NK-92 (cell line): ENCODE results near the gene VSTM1.

Source experiments
- DNase-seq: peaks from one replicate; lab custom pipeline; 2025; ENCODE audit not compliant: unreplicated experiment; lab: John Stamatoyannopoulos, UW

The VSTM1 gene

GRCh38 chr19:54013866-54014265, 49.8 kb downstream of the VSTM1 start:
- DNase-seq, result no peak

DNA sequence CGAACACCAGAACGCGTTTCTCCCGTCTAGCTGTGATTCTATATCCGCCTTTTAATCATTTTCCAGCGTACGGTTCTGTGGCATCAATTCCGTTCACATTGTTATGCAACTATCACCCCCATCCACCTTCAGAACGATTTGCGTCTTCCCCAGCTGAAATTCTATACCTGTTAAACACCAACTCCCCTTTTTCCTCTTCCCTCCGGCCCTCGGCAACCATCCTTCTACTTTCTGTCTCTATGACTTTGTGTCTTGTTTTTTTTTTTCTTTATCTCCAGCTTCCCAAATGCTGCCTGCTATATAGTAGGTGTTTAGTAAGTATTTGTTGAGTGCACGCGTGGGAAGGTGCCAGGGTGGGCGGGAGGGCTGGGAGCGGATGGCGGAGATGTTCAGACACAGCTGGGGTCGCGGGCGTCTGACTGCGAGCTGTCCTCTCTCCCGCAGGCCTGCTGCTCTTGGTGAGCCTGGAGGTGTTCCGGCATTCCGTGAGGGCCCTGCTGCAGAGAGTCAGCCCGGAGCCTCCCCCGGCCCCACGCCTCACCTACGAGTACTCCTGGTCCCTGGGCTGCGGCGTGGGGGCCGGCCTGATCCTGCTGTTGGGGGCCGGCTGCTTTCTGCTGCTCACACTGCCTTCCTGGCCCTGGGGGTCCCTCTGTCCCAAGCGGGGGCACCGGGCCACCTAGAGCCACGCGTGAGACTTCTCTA, 52.0 kb downstream of the VSTM1 start:
- no peak for DNase-seq

- no peak for DNase-seq
These were observed 53.2 kb downstream of the VSTM1 start for GRCh38 chr19:54010474-54010873.

GRCh38 chr19:54009440-54009839, 54.3 kb downstream of the VSTM1 start:
- DNase-seq, result no peak

DNA sequence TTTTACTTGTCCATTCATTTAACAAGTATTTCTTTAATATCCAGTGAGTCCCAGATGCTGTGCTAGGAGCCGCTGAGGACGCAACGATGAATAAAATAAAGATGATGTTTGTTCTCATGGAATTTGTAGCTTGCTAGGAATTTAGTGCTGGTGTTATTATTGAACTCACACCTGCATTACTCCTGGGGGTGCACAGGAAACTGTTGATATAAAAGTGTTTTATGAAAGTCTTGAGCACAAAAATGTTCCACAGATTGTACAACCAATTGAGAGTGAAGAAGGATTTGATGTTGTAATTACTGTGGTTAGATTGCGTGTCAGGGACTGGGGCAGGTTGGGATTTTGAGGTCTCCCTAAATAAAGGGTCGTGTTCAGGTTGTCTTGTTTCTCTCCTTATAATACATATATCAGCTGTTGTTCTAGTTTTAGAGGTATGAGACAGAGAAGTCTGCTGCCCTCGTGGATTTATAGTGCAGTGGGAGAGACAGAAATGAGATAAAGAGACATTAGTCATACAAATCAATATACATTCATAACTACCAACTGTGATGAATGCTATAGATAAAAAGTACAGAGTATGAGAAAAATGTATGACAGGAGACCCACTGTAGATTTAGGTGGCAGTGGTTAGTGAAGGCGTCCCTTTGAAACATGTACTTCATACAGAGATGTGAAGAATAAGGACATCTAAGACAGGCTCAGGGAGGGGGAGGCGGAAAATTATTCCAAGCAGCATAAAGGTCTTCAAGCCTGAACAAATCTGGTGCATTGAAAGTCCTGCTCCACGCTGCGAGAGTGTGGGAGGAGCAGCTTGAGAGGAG, 61.0 kb downstream of the VSTM1 start:
- DNase-seq, result no peak

DNA sequence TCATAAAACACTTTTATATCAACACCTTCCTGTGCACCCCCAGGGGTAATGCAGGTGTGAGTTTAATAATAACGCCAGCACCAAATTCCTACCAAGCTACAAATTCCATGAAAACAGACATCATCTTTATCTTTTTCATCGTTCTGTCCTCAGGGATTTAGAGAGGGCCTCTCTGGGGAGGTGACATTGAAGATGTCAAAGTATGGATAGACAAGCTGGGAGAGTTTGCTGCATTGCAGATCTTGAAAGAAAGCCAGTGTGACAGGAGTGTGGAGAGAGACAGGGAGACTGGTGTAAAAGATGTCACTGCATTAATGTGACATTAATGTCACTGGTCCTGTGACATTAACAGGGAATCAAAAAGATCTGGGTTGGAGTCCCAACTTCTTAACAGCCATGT, 62.2 kb downstream of the VSTM1 start:
- DNase-seq, result no peak

GRCh38 chr19:53999694-54000093, 64.0 kb downstream of the VSTM1 start:
- no peak for DNase-seq

DNA sequence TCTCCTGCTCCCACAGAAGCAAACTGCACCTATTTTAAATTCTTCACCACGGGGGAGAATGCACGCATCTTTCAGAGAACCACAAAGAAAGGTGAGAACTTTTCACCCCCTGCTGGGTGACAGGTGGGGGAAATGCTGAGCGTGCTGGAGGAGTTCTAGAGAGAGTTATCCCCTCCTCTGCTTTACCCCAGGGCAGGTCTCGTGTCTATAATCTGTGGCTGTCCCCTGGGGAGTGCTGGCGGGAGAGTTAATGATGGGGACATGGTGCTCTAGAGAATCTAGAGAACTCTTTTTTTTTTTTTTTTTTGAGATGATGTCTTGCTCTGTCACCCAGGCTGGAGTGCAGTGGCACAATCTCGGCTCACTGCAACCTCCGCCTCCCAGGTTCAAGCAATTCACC, 65.5 kb downstream of the VSTM1 start:
- DNase-seq, result no peak

DNA sequence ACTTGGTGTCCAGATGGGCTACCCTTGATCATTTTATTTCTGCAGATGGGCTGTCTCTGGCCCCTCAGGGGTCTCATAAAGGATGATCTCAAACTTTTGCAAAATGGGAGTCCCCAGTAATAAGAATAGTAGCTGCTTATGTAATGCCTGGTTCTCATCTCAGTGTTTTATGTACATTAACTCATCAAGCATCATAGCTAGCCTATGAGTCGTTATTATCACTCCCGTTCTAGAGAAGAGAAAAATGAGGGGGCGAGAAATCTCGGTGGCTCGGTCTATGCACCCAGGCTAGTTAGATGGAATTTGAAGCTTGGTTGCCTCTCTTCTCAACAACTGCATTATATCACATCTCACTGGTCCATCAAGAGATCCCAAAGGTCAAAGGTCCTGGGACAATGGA, 68.9 kb downstream of the VSTM1 start:
- DNase-seq, result no peak

GRCh38 chr19:53993448-53993847, 70.2 kb downstream of the VSTM1 start:
- no peak for DNase-seq

DNA sequence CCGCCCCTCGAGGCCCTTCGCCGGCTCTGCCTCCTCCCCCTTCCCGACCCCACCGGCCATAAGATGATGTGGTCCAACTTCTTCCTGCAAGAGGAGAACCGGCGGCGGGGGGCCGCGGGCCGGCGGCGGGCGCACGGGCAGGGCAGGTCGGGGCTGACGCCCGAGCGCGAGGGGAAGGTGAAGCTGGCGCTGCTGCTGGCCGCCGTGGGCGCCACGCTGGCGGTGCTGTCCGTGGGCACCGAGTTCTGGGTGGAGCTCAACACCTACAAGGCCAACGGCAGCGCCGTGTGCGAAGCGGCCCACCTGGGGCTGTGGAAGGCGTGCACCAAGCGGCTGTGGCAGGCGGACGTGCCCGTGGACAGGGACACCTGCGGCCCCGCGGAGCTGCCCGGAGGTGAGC, 70.9 kb downstream of the VSTM1 start:
- DNase-seq, result no peak

DNA sequence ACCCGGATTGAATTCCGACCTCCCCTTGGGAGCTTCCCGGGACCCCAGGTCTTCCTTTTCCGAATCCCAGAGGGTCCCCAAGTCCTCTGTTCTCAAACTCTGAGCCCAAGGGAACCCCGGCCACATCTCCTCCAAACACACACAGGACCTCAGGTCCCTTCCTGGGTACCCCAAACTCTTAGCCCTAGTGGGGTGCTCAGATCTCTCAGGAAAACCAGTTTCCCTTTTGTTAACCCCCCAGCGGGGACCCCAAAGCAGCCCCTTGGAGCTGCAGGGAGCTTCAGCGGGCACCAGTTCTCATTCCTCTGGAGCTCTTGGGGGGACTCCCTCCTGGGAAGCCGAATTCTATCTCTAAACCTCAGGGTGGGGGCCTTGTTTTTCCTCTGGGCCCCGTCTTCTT, 71.5 kb downstream of the VSTM1 start:
- DNase-seq, result no peak

DNA sequence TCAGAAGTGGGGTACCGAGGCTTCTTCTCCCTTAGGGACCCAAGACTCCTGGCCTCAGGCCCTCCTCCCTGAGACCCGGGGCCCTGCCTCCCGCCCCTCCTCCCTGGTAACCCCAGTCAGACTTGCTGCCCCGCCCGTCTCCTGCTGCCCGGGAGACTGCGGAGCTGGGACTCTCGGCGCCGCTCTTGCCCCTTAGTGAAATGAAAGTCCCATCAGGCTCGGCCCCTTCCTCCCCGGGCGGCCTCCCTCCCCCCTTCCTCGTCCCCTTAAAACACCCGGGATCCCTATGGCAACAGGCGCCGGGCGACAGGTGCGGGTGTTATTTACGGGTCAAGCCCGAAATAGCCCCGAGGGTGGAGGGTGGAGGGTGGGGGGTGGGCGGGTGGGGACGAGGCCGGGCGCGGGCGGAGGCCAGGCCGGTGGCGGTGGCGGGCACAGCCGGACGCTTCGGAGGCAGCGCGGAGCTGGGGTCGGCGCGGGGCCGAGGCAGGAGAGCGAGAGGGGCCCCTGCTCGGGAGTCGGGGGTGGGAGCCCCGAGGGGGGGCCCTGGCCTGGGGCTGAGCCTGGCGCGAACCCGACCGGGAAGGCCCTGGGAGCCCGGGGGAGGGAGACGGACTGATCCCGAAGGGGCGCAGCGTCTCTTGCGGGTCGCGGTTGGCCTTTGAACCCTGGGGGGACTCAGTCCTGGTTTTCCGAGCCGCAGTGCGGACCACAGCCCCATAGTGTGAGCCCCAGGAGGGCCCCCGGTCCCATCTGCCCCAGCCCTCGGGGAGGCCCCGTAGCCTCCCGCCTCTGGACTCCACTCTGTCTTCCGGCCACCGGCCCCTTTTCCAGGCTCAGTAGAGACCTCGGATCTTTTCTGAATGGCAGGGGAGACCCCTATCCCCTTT, 72.2 kb downstream of the VSTM1 start, which contains the start of gene CACNG6:
TSS of gene CACNG6 (plus strand) at position 414 of the 890 bp plus-strand sequence. CDS start 1,241 bp downstream, outside the sequence.
- DNase-seq, result no peak
